ENCODE results near the gene UMODL1.

Gene UMODL1

GRCh38 chr21:42038826-42039425, 32.2 kb upstream of the UMODL1 start:
- no peak for DNase-seq (ENCODE audit: low read depth)

- no peak for DNase-seq (ENCODE audit: low read depth)
Measured at GRCh38 chr21:42039470-42039901, 31.6 kb upstream of the UMODL1 start.

- no peak for DNase-seq (ENCODE audit: low read depth)
Measured at GRCh38 chr21:42039911-42040351, 31.2 kb upstream of the UMODL1 start.

GRCh38 chr21:42040411-42041180, 30.5 kb upstream of the UMODL1 start:
- DNase-seq (ENCODE audit: low read depth) = no peak

GRCh38 chr21:42041246-42041645, 29.9 kb upstream of the UMODL1 start:
- DNase-seq (ENCODE audit: low read depth) = no peak

- DNase-seq (ENCODE audit: low read depth) = no peak
Measured at GRCh38 chr21:42041711-42042110, 29.4 kb upstream of the UMODL1 start.

GRCh38 chr21:42042651-42043050, 28.5 kb upstream of the UMODL1 start:
- DNase-seq (ENCODE audit: low read depth) = no peak

- DNase-seq (ENCODE audit: low read depth) = no peak
Measured at GRCh38 chr21:42043201-42043895, 27.8 kb upstream of the UMODL1 start.

GRCh38 chr21:42043961-42044360, 27.2 kb upstream of the UMODL1 start:
- DNase-seq (ENCODE audit: low read depth) = no peak

- DNase-seq (ENCODE audit: low read depth) = no peak
Measured at GRCh38 chr21:42044871-42045495, 26.1 kb upstream of the UMODL1 start.

GRCh38 chr21:42047821-42048613, 23.1 kb upstream of the UMODL1 start:
- DNase-seq (ENCODE audit: low read depth) = no peak

GRCh38 chr21:42048870-42049577, 22.1 kb upstream of the UMODL1 start:
- DNase-seq (ENCODE audit: low read depth) = no peak

- DNase-seq (ENCODE audit: low read depth) = no peak
Measured at GRCh38 chr21:42049578-42050430, 21.3 kb upstream of the UMODL1 start.

GRCh38 chr21:42051788-42052187, 19.3 kb upstream of the UMODL1 start:
- no peak for DNase-seq (ENCODE audit: low read depth)

- DNase-seq (ENCODE audit: low read depth) = no peak
Measured at GRCh38 chr21:42055425-42055824, 15.7 kb upstream of the UMODL1 start.

- no peak for DNase-seq (ENCODE audit: low read depth)
Measured at GRCh38 chr21:42056468-42056867, 14.6 kb upstream of the UMODL1 start.

GRCh38 chr21:42056996-42057689, 14.0 kb upstream of the UMODL1 start:
- DNase-seq (ENCODE audit: low read depth) = no peak

- DNase-seq (ENCODE audit: low read depth) = no peak
Measured at GRCh38 chr21:42057851-42058437, 13.2 kb upstream of the UMODL1 start.

GRCh38 chr21:42058631-42059111, 12.4 kb upstream of the UMODL1 start:
- no peak for DNase-seq (ENCODE audit: low read depth)

Measured in activated gamma-delta T cell treated with anti-CD3 and anti-CD28 coated beads, Interleukin-2, amount 50 U/mL, for 16 hours (primary cell).